Right lung (tissue), 5 donors: ENCODE data around the gene OPTC. TPM values are rescaled to one million over a fixed set of nuclear protein-coding genes. Genes with fewer than 3 reads are reported as not detected.
"Not testable (repeated sequence)": the region's sequence is repeated elsewhere in the genome, so short reads cannot be mapped to it uniquely, and the experiment has no call there.

Experiments used
- DNase-seq, 2 donors: peaks; one replicate each; pipeline ENCODE4 v3.0.0-alpha.2; 2013
- polyA plus RNA-seq, 5 donors: library from polyadenylated mRNA; unstranded; fragments of 120-200 nt; gene quantifications; one replicate each; pipeline versions ENCODE4 v1.2.1 to v1.2.3, GENCODE V29; 2013; ENCODE audit warnings: inconsistent platforms in 1 of 5, low replicate concordance in 1 of 5; ENCODE audit not compliant: insufficient read length in 5 of 5, insufficient read depth in 1 of 5

OPTC gene
- polyA plus RNA-seq, 5 donors: not detected

DNA sequence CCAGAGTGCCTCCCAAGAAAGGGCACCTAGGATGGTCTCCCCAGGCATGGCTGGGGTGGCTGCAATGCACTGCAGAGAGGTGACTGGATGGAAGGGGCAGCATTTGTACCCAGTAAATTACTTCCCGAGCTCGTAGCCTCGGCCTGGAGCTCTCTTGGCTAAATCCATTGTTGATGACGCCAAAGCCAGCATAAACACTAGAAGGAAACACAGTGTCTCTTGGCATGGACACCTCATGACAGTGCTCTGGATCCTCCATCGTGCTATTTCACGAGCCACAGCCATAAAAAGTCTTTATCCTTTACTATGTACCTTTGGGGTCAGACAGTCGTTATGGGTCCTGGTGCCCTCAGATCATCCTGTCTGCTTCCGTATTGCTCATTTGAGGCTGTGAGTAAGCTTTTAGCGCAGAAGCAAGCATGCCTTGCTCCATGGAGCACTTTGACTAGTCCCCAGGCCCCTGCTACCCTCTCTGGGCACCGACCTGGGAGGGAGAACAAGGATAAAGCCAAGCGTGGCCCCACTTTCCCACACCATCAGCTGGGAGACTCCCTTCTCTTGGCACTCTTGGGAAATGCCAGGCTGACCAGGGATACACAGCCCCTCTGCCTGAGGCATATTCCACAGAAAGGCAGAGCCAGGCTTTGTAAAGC lies 28.7 kb upstream of the OPTC start:
- no peak for DNase-seq

DNA sequence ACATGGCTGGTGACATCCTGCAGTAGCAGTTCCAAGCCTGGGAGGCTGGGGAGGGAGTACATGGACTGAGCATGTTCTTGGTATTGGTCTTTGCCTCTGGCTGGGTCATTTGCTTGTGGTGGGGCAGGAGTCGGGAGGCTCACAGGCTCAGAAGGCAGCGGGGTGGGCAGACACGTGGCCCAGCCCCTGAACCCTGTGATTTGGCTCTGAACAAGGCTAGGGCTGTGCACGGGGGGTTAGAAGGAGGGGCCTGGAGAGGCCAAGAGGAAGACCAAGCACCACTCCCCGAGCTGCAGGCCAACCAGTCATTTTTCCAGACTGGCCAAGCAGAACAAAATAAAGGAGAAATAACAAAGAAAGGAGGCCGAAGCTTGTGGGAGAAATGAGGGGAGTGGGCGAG lies 28.0 kb upstream of the OPTC start:
- DNase-seq: peak in 1 of 2 donors; percentile 52

DNA sequence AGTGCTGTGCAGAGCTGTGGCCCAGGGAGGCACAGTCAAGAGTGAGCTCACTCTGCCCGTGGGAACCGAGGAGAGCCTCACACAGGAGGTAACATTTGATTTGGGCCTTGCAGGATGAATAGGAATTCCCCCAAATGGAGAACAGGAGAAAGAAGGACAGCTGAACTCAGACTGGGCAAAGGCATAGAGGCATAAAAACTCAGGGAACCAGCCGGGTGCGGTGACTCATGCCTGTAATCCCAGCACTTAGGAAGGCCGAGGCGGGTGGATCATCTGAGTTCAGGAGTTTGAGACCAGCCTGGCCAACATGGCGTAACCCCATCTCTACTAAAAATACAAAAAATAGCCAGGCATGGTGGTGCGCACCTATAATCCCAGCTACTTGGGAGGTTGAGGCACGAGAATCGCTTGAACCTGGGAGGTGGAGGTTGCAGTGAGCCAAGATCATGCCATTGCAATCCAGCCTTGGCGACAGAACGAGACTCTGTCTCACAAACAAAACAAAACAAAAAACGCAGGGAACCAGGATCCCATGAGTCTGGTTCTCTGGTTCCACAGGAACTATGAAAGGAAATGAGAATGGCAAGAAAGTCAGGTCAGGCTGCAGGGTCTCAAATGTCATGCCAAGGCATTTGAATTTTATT lies 26.9 kb upstream of the OPTC start:
- DNase-seq: not testable (repeated sequence)

DNA sequence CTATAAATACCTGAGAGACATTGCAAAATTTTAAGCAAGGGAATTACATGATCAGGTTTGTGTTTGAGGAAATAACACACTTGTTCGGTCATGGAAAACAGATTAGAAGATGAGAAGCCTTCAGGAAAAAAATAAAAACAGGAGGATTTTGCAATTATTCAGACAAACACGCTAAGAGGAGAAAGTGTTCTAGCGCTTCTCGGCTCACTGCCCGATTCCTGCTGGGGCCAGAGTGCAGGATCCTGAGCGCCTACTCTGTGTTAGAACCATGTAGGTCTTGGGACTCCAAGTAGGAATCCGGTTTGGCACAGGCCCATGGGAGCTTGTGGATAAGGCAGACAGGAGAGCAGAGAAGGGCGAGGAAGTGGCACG lies 26.4 kb upstream of the OPTC start:
- peak in 1 of 2 donors; percentile 29 for DNase-seq

DNA sequence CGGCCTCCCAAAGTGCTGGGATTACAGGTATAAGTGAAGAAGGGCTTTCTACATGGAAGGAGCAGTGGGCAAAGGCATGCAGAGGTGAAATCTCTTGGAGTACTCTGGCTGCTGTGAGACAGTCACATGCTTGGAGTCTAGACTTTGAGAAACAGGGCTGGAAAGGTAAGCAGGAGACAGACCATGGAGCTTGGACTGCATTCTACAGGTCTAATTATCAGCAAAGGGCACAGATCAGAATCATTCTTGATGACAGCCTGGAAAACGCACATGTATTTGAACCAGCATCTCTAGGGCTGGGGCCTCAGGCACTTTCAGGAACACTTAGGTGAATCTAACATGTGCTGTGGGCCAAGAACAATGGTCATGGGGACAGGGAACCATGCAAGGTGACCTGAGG lies 25.6 kb upstream of the OPTC start:
- DNase-seq: no peak

DNA sequence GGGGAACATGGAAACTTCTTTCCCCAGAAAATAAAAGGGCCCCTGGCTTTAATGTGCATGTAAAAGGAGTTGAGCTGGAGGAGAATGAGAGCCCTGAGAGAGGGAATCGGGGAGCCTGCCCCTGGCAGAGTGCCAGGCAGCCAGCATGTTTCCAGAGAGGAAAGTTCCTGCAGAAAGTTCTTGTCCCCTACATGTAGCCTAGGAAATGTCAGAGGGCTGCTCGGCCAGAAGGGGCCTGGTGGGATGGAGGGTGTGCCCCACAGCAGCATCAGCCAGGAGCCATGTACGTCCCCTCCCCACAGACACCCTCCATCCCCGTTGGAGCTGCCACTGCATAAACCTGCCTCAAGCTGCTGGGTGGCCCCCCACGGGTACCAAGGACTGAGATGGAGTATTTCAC lies 23.7 kb upstream of the OPTC start:
- DNase-seq: no peak

DNA sequence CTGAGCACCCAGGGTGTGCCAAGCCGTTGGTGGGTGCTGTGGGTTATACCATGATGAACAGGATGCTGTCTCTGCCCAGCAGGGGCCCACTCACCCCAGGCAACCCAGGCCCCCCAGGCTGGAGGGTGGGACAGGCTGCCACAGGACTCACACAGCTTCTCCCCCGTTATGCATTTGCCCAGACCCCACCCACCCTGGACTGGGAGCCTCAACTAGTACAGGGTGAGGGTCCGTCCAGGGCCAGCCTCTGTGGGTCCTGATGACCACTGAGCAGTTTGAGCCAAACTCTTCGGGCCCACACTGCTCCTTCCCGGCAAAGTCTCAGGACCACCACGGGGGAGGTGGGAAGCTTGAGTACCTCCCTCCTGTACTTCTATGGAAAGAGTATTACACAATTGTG lies 22.1 kb upstream of the OPTC start:
- no peak for DNase-seq

DNA sequence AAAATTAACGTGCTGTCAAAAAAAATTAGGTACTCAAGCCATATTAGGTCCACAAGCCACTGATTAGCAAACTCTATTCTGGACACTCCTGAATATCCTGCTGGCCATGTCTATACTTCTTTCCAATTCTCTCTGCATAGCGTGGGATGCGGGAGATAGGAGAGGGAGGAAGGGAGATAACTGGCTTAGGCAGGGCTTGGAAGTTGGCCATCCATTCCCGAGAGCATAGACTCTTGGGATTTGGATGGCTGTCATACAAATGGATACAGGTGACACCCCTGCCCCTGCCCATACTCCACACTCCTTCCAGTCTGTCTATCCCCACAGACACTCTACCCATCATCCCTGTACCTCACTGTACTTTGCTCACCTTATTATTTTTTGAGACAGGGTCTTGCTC lies 20.7 kb upstream of the OPTC start:
- DNase-seq: no peak

DNA sequence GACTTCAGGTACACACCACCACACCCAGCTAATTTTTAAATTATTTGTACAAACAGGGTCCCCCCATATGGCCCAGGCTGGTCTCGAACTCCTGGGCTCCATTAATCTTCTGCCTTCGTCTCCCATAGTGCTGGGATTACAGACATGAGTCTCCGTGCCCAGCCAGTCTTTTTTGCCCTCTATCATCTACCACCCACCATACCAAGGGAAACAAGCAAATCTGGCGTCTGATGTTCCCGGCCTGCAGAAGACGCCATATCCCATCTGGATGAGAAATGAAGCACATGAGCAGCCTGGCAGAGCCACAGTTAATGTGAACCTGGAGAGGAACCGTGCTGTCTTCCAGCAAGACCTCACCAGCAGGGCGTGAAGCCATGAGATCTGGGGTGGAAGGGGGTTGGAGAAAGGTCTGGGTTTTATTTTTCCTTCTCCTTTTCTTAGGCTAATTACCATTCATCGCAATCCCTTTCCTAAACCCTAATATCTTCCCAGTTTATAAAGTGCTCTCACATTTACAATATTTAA lies 20.1 kb upstream of the OPTC start:
- DNase-seq: no peak

DNA sequence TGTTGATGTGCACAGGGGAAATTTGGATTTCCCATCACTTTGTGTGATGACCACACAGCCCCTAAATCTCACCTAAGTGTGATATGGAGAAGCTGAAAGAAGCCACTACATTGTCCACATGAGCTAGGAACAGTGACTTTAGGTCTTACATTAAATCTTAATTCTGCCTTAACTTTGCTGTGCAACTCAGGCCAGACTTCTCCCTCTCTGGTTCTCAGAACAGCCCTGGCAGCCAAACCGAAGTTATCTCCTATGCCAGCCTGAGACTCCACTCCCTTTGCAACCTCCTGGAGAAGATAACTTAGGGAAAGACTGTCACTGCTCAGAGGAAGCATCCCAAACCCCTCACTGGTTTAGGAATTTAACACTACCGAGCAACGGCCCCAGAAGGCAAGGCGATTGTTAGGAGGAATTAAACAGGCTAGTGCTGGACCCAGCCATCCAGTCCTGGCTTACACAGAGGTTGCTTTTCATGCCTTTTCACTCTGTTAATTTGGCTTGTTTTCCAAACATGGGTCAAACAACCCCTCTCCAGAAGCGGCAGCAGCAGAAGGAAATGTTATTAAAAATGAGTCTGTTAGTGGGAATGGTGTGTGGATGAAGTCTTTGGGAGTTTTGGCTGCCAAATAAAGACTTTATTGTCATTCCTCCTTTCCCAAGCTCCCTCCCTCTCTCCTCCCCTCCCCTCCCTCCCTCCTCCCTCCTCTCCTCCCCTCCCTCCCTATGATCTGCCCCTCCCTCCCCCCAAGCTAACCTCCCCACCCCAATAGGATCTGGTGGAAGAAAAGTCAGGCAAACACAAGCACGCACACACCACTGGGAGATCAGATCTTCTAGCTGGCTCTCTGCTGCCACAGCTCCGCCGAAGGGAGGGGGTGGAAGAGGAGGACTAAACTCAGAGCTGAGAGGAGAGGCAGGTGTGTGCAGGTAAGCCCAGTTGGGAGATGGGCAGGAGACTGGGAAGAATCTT lies 18.7 kb upstream of the OPTC start, which contains the start of gene PRELP:
Gene PRELP, plus strand, starts transcription at position 795 of the 970 bp plus-strand sequence. CDS start 7,379 bp downstream, outside the sequence.
- peak in 1 of 2 donors; percentile 24 for DNase-seq

DNA sequence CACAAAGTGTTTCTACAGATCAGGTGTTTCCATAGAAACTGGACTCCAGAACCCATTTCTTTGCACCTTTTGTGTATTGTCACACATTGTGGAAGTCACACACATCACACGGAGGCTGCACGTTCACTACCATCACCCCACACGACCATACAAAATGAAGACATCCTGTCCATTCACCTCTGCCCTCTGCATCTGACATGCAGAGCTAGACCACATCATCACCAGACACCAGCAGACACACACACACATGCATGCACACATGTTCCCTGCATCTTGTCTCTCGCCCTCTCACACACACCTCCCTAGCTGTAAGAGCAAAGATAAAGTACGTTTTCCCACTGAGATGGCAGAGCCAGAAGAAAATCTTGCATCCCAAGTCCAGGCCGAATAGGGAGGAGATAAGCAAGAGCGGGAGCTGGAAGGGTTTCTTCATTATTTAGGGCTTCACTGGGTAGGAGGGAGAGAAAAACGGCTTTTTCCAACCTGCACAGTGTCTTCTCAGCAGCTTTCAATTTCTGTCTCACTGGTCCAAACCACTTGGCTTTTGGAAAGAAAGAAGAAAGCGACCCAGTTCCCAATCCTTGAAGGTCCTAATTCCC lies 17.6 kb upstream of the OPTC start:
- DNase-seq: no peak

DNA sequence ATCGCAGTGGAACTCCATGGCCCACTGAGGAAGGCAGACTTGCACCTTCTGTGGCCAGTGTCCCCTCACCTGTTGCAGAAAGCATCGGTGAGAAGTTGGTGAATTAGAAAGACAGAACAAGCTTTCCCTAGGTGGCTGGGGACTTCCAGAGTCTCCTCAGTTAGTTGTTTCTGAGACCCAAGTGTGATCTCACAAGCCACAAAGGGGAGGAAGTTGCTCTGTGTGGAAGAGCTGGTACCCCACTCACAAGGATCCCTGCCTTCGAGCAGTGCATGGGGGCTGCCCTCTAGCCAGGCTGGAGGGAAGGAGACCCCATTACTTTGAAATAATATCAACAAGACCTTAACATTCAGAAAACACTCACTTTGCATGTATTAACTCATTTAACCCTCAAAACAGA lies 16.2 kb upstream of the OPTC start:
- no peak for DNase-seq

DNA sequence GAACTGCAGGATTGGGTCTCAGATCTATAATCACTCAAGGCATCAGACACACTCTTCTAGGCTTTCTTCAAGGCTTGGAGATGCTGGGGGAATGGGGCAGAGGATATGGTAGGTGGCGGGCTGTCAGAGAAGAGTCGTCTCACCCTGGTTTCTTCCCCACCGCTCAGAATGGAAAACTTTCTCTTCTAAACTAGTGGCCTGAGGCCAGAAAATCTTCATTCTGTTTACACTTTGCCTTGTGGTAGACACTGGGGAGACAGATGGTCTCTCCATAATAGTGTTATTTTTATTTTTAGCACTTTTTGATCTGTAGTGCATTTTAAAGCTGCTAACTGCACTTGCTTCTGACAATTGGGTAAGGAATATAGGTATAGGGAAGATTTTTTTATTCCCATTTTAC lies 15.7 kb upstream of the OPTC start:
- DNase-seq: no peak

DNA sequence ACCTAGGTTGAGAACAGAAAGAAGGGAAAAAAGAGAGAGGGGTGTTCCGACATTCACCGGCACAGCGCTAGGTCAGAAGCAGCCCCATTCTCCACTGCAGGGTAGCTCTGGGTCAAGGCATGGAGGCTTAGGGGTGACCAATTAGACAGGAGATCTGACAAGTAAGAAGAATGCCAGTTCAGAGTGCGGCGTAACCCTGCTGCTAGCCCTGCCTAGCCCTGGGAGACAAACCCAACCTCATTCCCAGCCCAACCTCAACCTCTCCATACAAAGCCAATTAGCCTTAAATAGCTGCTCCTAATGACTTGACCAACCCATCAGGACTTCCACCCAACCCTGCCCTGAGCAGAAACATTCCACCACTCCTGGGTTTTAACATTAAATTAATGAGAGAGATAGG lies 15.0 kb upstream of the OPTC start:
- no peak for DNase-seq

DNA sequence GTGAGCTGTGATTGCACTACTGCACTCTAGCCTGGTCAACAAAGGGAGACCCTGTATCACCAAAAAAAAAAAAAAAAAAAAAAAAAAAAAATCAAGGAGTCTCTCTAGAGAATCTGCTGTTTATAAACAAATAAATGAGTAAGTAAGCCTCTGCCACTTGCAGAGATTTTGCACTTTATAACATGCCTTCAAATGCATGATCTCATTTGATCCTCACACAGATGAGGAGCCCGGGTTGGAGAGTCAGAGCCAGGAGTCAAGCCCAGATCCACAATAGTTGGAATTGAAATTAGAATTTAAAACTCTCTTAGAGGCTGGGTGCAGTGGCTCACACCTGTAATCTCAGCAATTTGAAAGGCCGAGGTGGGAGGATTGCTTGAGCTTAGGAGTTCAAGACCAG lies 14.3 kb upstream of the OPTC start:
- no peak for DNase-seq

DNA sequence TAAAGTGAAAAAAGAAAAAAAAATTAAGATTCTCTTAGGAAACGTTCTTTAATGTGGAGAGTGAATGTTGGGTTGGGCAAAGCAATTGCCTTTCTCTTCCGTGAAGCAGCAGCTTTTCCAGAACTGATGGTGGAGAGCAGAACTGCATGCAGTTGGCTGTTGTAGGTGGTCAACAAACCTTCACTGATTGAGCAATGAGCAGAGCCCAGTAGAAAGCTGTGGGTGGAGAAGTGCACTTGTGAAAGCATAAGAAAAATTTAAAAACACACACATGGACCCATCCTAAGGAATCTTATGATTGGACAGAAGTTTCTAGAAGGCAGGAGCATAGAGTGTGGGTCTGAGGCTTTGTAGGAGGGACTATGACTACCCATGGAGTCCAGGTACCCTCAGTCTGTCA lies 13.9 kb upstream of the OPTC start:
- no peak for DNase-seq

DNA sequence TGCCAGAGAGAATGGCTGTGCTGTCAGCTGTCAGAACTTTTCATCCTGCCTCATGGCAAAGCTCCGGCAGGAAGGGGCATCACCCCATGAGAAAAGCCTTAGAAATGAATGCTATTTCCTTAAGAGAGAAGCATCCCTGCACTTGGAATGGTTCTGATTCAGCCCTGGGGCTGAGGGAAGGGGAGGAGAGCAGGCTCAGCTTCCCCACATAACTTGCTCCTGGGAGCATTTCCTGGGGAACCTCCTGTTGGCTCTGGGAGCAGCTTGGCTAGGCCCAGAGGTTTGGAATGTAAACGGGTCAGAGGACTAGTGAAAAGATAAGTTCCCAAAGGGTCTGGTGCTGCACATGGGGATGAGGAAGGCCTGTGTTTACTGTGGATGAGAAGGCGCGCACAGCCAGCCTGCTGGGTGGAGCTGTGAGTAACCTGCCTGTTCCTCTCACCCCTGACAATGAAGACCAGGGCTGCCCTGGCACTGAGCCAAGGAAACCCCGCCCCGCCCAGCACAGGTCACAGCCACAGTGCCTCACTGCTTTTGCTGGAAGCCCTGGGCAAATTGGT lies 13.3 kb upstream of the OPTC start:
- no peak for DNase-seq

DNA sequence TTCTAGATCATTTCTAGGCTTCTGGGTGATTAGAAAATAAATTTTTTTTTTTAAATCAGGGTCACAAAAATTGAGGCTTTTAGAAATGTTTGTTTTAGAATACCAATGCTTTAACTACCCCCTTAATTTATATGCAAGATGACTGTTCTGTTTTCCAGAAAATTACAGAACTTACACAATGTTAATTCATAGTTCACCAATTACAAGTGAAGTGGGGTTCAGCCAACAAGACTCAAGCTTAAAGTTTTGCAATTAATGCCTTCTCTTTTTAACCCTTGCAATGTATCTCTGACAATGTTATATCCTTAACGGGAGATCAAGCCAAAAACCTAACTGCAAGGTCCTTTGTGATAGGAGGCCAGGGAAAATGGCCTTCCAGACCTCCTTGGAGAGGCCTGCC lies 12.8 kb upstream of the OPTC start:
- DNase-seq: no peak

DNA sequence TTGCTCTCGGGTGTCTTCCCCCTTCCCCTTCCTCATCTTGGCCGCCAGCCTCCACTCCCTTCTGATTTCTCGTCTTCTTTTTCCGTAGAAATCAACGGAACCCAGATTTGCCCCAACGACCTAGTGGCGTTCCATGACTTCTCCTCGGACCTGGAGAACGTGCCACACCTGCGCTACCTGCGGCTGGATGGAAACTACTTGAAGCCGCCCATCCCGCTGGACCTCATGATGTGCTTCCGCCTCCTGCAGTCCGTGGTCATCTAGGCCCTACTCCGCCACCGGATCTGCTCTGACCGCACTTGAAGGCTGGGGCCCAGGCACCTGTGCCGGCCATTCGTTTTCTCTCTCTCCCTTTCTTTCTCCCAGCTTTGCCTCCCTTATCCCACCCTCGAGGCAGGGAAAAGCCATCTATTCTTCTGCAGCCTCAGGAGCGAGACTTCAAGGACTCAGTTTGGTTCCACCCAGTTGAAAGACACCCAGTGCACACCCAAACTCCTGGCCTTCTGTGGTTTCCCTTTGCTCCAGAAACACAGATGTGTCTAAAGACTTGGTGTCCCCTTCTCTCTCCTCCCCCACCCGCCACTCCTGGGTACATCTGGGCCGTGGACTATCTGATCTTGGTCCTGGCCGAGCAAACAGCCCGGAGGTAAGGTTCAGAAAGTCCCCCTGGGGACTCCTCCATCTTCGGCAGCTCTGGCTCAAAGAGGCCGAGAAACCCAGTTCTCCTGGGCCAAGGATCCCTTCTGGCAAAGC lies 7.2 kb upstream of the OPTC start:
- DNase-seq: no peak

DNA sequence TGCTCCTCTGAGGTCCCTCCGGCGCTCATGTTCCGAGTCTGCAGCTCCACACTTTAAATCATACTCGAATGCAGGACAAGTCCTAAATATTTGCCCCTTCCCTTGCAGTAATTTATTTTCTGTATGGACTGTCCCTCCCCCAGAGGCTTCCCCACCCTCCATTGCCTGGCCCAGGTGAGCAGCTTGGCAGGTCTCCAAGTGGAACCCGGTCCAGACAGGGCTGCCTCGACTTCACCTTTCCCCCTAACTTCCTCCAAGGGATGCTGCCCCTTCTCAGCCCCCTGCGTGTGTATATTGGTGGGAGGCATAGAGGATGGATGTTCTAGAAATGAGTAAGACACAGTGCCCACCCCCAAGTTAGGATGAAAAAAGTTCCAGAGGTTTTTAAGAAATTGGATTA lies 5.4 kb upstream of the OPTC start:
- DNase-seq: no peak

DNA sequence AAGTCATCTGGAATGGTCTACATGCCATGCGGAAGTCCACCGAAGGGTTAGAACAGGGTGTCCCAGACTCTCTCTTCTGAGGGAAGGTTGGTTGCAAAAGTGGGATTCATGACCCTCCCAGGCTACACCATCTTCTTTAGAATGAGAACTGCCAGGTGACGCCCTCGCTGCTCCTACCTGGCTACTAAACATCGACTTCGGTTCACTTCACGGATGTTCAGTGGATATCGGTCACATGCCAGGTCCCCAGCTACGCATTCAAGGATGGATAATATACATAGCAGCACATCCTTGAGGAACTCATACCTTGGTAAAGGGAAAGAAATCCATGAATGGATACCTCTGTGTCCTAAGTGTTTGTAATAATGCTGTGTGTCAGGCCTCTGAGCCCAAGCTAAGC lies 3.3 kb upstream of the OPTC start:
- DNase-seq: no peak
